Nephron (organoid): ENCODE data around the gene DNAJC7.
"Not testable (repeated sequence)": the region's sequence is repeated elsewhere in the genome, so short reads cannot be mapped to it uniquely, and the experiment has no call there.

Experiments
- H3K27ac Mint-ChIP-seq, 3 experiments: 2 replicates each; pipeline ENCODE4 v1.8.0; 2020; ENCODE audit warnings: mixed read lengths in 3 of 3, mild to moderate bottlenecking in 2 of 3, moderate library complexity in 1 of 3
- H3K27me3 Mint-ChIP-seq: 2 replicates; pipeline ENCODE4 v1.8.0; 2021; ENCODE audit warnings: low read depth, mild to moderate bottlenecking, moderate library complexity, mixed read lengths
- H3K36me3 Mint-ChIP-seq: 2 replicates; pipeline ENCODE4 v1.8.0; 2020; ENCODE audit warnings: low read depth, mixed read lengths
- H3K4me1 Mint-ChIP-seq: 2 replicates; pipeline ENCODE4 v1.8.0; 2020; ENCODE audit warnings: mixed read lengths
- H3K4me3 Mint-ChIP-seq, 3 experiments: 2 replicates each; pipeline ENCODE4 v1.8.0; 2020; ENCODE audit warnings: mild to moderate bottlenecking in 3 of 3, mixed read lengths in 3 of 3, moderate library complexity in 2 of 3
- H3K9me3 Mint-ChIP-seq: 2 replicates; pipeline ENCODE4 v1.8.0; 2020; ENCODE audit warnings: mixed read lengths
- TF ChIP-seq, protein P1 (sequence below), 3 experiments: fragments of 200-600 bp; sonication (generic); IDR thresholded peaks; one replicate each; pipeline ENCODE4 v1.5.0; 2021; ENCODE audit warnings: antibody characterized with exemption in 3 of 3; ENCODE audit not compliant: unreplicated experiment in 3 of 3

The DNAJC7 gene

DNA sequence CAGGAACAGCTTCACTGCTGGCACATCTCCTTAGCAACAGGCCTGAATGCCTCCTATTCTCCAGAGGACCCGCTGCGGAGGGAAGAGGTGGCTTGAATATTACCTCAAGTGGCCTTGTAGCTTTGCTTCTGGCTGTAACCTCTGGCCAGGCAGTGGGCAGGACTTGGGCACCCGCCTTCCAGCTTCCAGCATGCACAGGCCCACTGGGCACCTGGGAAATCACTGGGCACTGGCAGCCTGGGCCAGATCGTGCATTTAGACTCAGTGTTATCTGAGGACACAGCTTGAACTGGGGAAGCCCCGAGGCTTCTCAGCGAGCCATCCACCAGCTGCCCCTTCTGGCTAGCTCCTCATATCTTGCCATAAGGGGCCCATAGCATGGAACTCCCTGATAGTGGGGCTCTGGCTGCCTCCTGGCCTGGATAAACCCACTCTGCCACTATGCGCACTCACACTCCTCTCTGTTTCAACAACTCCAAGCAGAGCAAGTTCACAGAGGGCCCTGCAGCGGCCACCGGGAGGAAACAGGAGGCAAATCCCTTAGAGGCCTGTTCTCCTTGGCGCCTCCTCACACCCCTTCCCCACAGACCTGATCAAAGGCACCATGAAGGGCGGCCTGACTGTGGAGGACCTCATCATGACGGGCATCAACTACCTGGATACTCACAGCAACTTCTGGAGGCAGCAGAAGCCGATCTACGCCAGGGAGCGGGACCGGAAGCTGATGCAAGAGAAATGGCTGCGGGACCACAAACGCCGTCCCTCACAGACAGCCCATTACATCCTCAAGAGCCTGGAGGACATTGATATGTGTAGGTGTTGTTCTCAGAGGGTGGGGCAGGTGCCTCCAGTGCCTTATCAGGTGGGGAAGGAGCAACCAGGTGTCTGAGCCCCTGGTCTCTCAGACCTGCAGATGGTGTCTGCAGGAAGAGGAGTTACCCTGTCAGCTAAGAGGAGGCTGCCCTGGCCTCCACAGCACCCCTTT is 79.0 kb downstream of the DNAJC7 start:
- Mint-ChIP-seq H3K9me3 (no peaks in the 10 kb centered on the region), H3K4me1 (no peaks in the 10 kb centered on the region), H3K4me3 (no peak overlapping the region), H3K36me3 (no peaks in the 10 kb centered on the region), H3K27me3 (no peaks in the 10 kb centered on the region), H3K27ac (no peak overlapping the region)
- TF ChIP-seq, protein P1, sequence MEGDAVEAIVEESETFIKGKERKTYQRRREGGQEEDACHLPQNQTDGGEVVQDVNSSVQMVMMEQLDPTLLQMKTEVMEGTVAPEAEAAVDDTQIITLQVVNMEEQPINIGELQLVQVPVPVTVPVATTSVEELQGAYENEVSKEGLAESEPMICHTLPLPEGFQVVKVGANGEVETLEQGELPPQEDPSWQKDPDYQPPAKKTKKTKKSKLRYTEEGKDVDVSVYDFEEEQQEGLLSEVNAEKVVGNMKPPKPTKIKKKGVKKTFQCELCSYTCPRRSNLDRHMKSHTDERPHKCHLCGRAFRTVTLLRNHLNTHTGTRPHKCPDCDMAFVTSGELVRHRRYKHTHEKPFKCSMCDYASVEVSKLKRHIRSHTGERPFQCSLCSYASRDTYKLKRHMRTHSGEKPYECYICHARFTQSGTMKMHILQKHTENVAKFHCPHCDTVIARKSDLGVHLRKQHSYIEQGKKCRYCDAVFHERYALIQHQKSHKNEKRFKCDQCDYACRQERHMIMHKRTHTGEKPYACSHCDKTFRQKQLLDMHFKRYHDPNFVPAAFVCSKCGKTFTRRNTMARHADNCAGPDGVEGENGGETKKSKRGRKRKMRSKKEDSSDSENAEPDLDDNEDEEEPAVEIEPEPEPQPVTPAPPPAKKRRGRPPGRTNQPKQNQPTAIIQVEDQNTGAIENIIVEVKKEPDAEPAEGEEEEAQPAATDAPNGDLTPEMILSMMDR (IDR thresholded peaks at IDR 0.05; ENCODE audit: unreplicated experiment in 3 of 3) = no peak

- no peak overlapping the region for H3K27ac Mint-ChIP-seq
- H3K9me3 Mint-ChIP-seq = no peaks in the 10 kb centered on the region
- H3K4me1 Mint-ChIP-seq = no peaks in the 10 kb centered on the region
- no peaks in the 10 kb centered on the region for H3K36me3 Mint-ChIP-seq
- no peaks in the 10 kb centered on the region for H3K27me3 Mint-ChIP-seq
- H3K4me3 Mint-ChIP-seq = no peak overlapping the region
- TF ChIP-seq, protein P1 (IDR thresholded peaks at IDR 0.05; ENCODE audit: unreplicated experiment in 3 of 3) = no peak
Measured at GRCh38 chr17:41935641-41936040, 81.6 kb downstream of the DNAJC7 start.

DNA sequence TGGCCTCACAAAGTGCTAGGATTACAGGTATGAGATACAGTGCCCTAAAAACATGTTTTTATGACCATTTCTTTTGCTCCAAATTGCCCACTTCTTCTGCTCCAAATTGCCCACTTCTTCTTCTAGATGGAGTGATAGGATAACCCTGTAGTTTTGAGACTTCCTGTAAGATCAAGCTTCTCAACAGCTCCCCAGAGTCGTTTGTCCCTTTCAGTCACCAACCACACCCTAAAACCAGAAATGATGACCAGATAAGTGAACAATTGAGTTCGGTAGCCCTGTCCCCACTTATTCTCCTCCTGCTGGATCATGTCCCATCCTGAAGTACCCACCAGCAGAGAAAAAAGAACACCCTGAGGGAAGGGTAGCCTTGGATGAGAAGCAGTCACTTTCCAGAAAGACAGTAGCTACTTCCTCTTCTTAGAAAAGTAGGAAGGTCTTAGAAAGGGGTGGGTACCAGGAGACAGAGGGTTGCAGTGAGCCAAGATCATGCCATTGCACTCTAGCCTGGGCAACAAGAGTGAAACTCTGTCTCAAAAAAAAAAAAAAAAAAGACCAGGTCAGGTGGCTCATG is 84.3 kb downstream of the DNAJC7 start:
- Mint-ChIP-seq H3K9me3 (no peaks in the 10 kb centered on the region), H3K27ac (peak overlapping the region in 2 of 3 experiments; percentile 31 to 53), H3K27me3 (no peaks in the 10 kb centered on the region), H3K4me3 (peak overlapping the region; percentile 40 to 65 (median 45)), H3K36me3 (no peaks in the 10 kb centered on the region), H3K4me1 (peaks cover 14% of the 10 kb centered on the region)
- TF ChIP-seq, protein P1 (IDR thresholded peaks at IDR 0.05; ENCODE audit: unreplicated experiment in 3 of 3) = no peak

- H3K36me3 Mint-ChIP-seq, H3K27ac Mint-ChIP-seq, H3K9me3 Mint-ChIP-seq, H3K27me3 Mint-ChIP-seq: not testable (repeated sequence)
- peak overlapping the region; percentile 88 to 96 (median 91) for H3K4me3 Mint-ChIP-seq
- peaks cover 14% of the 10 kb centered on the region for H3K4me1 Mint-ChIP-seq
Measured at GRCh38 chr17:41931715-41932114, 85.5 kb downstream of the DNAJC7 start.

DNA sequence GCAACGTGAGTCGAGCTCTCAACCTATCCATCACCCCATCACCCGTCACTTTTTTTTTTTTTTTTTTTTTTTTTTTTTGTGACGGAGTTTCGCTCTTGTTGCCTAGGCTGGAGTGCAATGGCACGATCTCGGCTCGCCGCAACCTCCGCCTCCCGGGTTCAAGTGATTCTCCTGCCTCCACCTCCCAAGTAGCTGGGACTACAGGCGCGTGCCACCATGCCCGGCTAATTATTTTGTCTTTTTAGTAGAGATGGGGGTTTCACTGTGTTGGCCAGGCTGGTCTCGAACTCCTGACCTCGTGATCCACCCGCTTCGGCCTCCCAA is 86.4 kb downstream of the DNAJC7 start:
- not testable (repeated sequence) for H3K9me3 Mint-ChIP-seq, H3K36me3 Mint-ChIP-seq, H3K27me3 Mint-ChIP-seq
- Mint-ChIP-seq H3K4me1 (peaks cover 14% of the 10 kb centered on the region), H3K27ac (peak overlapping the region; percentile 85 to 96 (median 91)), H3K4me3 (peak overlapping the region; percentile 88 to 96 (median 91))

DNA sequence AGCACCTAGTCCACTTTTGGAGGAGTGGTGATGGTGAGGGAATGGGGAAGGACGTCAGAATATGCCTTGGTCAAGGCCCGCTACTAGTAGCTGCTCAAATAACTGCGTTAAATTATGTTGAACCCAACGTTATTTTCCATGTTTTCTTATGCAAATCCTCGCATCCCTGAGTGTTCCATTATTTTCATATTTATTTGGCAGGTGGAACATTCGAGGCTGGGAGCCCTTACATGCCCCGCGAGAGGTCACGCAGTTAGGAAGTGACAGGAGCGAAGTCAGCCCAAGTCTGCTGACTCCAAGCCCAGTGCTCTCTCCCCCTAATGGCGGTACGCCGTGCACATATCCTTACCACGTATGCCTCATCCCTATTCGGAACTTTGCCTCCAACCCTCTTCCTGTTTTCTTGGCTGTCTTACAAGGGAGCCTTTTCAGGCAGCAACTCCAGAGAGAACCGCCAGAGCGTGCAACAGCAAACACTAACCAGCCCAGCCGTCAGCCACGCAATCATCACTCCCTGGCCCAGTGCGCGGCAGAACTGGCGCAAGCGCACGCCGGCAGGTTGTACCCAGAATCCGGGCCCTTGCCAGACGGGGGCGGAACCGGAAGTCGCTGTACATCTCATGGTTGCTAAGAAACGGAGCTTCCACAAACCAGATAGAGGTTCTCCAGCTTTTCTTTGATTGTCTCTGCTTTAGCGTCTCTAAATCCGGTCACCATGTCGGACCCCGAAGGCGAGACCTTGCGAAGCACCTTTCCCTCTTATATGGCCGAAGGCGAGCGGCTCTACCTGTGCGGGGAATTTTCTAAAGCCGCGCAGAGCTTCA is 87.0 kb downstream of the DNAJC7 start, which contains the start of gene ODAD4:
ODAD4 (plus strand) TSS at position 609 of the 824 bp plus-strand sequence; CDS start at position 716, 107 bp downstream.
- TF ChIP-seq, protein P1 (IDR thresholded peaks at IDR 0.05; ENCODE audit: unreplicated experiment in 3 of 3) = peak; percentile 44 to 51 (median 50)
- no peaks in the 10 kb centered on the region for H3K9me3 Mint-ChIP-seq
- H3K4me1 Mint-ChIP-seq = peaks cover 14% of the 10 kb centered on the region
- peak within 1 kb of the TSS; percentile 88 to 96 (median 91) for H3K4me3 Mint-ChIP-seq
- peak within 1 kb of the TSS; percentile 85 to 96 (median 91) for H3K27ac Mint-ChIP-seq
- no peaks in the 10 kb centered on the region for H3K27me3 Mint-ChIP-seq
- H3K36me3 Mint-ChIP-seq = no peaks in the 10 kb centered on the region
